H1 (cell line): Measurements from ENCODE around the gene PIK3CA. TPM values are rescaled to one million over a fixed set of nuclear protein-coding genes. Genes with fewer than 3 reads are reported as not detected.

Experiments used
- CTCF ChIA-PET: fragments of 300-600 bp; sonication (Branson Sonifier 250); formaldehyde crosslinking; loops from one replicate; lab custom pipeline; 2021; ENCODE audit not compliant: partially characterized antibody; lab: Charles Lee
- POLR2A ChIA-PET: fragments of 300-600 bp; sonication (Branson Sonifier 250); formaldehyde crosslinking; loops from one replicate; lab custom pipeline; 2021; ENCODE audit warnings: inconsistent platforms; ENCODE audit not compliant: partially characterized antibody; lab: Charles Lee
- DNase-seq, 2 experiments: peaks; one replicate each; pipeline versions ENCODE4 v3.0.0 to v3.0.0-alpha.2; 2010 to 2022; ENCODE audit warnings: low spot score in 2 of 2, low read depth in 1 of 2, mixed read lengths in 1 of 2
- FAIRE-seq: peaks from 2 replicates; lab custom pipeline; 2011; peaks lifted over from hg19 to GRCh38; lab: Jason Lieb, UNC
- H2AFZ ChIP-seq: 2 replicates; pipeline ENCODE4 v1.8.1; 2012; ENCODE audit warnings: low read length, inconsistent platforms
- H2AK5ac ChIP-seq: 2 replicates; pipeline ENCODE4 v1.6.1; 2013; ENCODE audit warnings: low read depth, low read length
- H2BK120ac ChIP-seq: replicated peaks from 2 replicates; pipeline ENCODE3; 2013; ENCODE audit warnings: low read depth, low read length, inconsistent platforms
- H2BK12ac ChIP-seq: 2 replicates; pipeline ENCODE4 v1.6.1; 2013; ENCODE audit warnings: low read depth, low read length
- H2BK15ac ChIP-seq: 2 replicates; pipeline ENCODE4 v1.6.1; 2013; ENCODE audit warnings: low read length
- H2BK20ac ChIP-seq: 2 replicates; pipeline ENCODE4 v1.6.1; 2013; ENCODE audit warnings: low read length
- H2BK5ac ChIP-seq: 2 replicates; pipeline ENCODE4 v1.6.1; 2013; ENCODE audit warnings: low read depth, low read length
- H3K14ac ChIP-seq: 2 replicates; pipeline ENCODE4 v1.6.1; 2013; ENCODE audit warnings: inconsistent platforms; ENCODE audit not compliant: insufficient read length
- H3K18ac ChIP-seq: 2 replicates; pipeline ENCODE4 v1.6.1; 2013; ENCODE audit warnings: low read length; ENCODE audit errors: extremely low read depth
- H3K23ac ChIP-seq: 2 replicates; pipeline ENCODE4 v1.6.1; 2013; ENCODE audit warnings: inconsistent platforms; ENCODE audit not compliant: insufficient read length
- H3K23me2 ChIP-seq: 2 replicates; pipeline ENCODE4 v1.6.1; 2013; ENCODE audit warnings: low read depth, low read length
- H3K27ac ChIP-seq: 2 replicates; pipeline ENCODE4 v1.6.1; 2011; ENCODE audit warnings: low read depth, low read length, inconsistent platforms
- H3K27me3 ChIP-seq, 4 experiments: replicated peaks in 1 of 4; 1 replicate in 1 of 4; 2 replicates in 3 of 4; pipeline versions ENCODE4 v1.6.1 to v1.8.1; 2011 to 2013; ENCODE audit warnings: low read length in 3 of 4, mild to moderate bottlenecking in 3 of 4, inconsistent platforms in 2 of 4, mixed read lengths in 2 of 4, moderate library complexity in 1 of 4; ENCODE audit not compliant: control insufficient read depth in 3 of 4, insufficient read depth in 3 of 4; ENCODE audit errors: extremely low read depth in 1 of 4
- H3K36me3 ChIP-seq, 4 experiments: 2 replicates each; pipeline versions ENCODE4 v1.6.1 to v1.8.1; 2011 to 2013; ENCODE audit warnings: mild to moderate bottlenecking in 4 of 4, low read length in 3 of 4, moderate library complexity in 2 of 4, control low read depth in 1 of 4, inconsistent platforms in 1 of 4; ENCODE audit not compliant: insufficient read depth in 4 of 4, control insufficient read depth in 2 of 4
- H3K4ac ChIP-seq: replicated peaks from 2 replicates; pipeline ENCODE3; 2013; ENCODE audit warnings: low read length, low read depth, mixed read lengths, inconsistent platforms; ENCODE audit not compliant: insufficient read length
- H3K4me1 ChIP-seq, 4 experiments: replicated peaks in 1 of 4; 1 replicate in 1 of 4; 2 replicates in 3 of 4; pipeline versions ENCODE4 v1.6.1 to v1.8.1; 2011 to 2013; ENCODE audit warnings: low read length in 3 of 4, inconsistent platforms in 2 of 4, mixed read lengths in 1 of 4; ENCODE audit not compliant: insufficient read depth in 4 of 4, control insufficient read depth in 3 of 4
- H3K4me2 ChIP-seq, 2 experiments: 2 replicates each; pipeline versions ENCODE4 v1.6.1 to v1.8.1; 2011 to 2013; ENCODE audit warnings: low read depth in 2 of 2, low read length in 2 of 2, control low read depth in 1 of 2, inconsistent platforms in 1 of 2, mild to moderate bottlenecking in 1 of 2; ENCODE audit not compliant: insufficient read depth in 1 of 2
- H3K4me3 ChIP-seq, 4 experiments: fragments of 200-600, 300-600 bp in 1 of 4; sonication (generic), shearing (Covaris generic), sonication (Bioruptor Twin) in 1 of 4; 2 replicates each; pipeline versions ENCODE4 v1.5.1 to v1.8.1; 2011 to 2016; ENCODE audit warnings: low read length in 4 of 4, low read depth in 3 of 4, control low read depth in 2 of 4, inconsistent platforms in 2 of 4, mild to moderate bottlenecking in 2 of 4, mixed read lengths in 1 of 4, moderate library complexity in 1 of 4; ENCODE audit not compliant: insufficient read depth in 2 of 4; ENCODE audit errors: extremely low read depth in 1 of 4
- H3K56ac ChIP-seq: replicated peaks from 2 replicates; pipeline ENCODE3; 2013; ENCODE audit warnings: low read depth, mild to moderate bottlenecking, mixed read lengths, low read length, inconsistent platforms; ENCODE audit not compliant: insufficient read length
- H3K79me1 ChIP-seq: 2 replicates; pipeline ENCODE4 v1.6.1; 2013; ENCODE audit warnings: low read depth, low read length, control low read depth
- H3K79me2 ChIP-seq, 2 experiments: 2 replicates each; pipeline versions ENCODE4 v1.6.1 to v1.8.1; 2012 to 2013; ENCODE audit warnings: low read length in 2 of 2, mild to moderate bottlenecking in 2 of 2, inconsistent platforms in 1 of 2; ENCODE audit not compliant: insufficient read depth in 2 of 2, control insufficient read depth in 1 of 2
- H3K9ac ChIP-seq, 4 experiments: replicated peaks in 1 of 4; 1 replicate in 1 of 4; 2 replicates in 3 of 4; pipeline versions ENCODE4 v1.6.1 to v1.8.1; 2011 to 2013; ENCODE audit warnings: low read depth in 3 of 4, low read length in 3 of 4, control low read depth in 2 of 4, mild to moderate bottlenecking in 2 of 4, moderate library complexity in 2 of 4, inconsistent platforms in 1 of 4; ENCODE audit errors: extremely low read depth in 1 of 4
- H3K9me3 ChIP-seq, 2 experiments: 2 replicates each; pipeline versions ENCODE4 v1.6.1 to v1.8.1; 2012 to 2013; ENCODE audit warnings: mild to moderate bottlenecking in 2 of 2, moderate library complexity in 2 of 2, control low read depth in 1 of 2, inconsistent platforms in 1 of 2, low read depth in 1 of 2, low read length in 1 of 2, mixed read lengths in 1 of 2; ENCODE audit not compliant: insufficient read depth in 2 of 2
- H4K20me1 ChIP-seq, 2 experiments: replicated peaks in 1 of 2; 2 replicates each; pipeline versions ENCODE3 to v1.8.1; 2011 to 2013; ENCODE audit warnings: inconsistent platforms in 2 of 2, low read length in 2 of 2, mild to moderate bottlenecking in 1 of 2; ENCODE audit not compliant: insufficient read depth in 2 of 2, control insufficient read depth in 1 of 2
- H4K5ac ChIP-seq: 2 replicates; pipeline ENCODE4 v1.6.1; 2013; ENCODE audit warnings: low read length, low read depth, mixed read lengths, inconsistent platforms; ENCODE audit not compliant: insufficient read length
- H4K8ac ChIP-seq: 2 replicates; pipeline ENCODE4 v1.8.0; 2013; ENCODE audit warnings: mild to moderate bottlenecking, moderate library complexity, low read length, inconsistent platforms; ENCODE audit not compliant: insufficient read depth; ENCODE audit errors: extremely low read depth
- H4K91ac ChIP-seq: replicated peaks from 2 replicates; pipeline ENCODE3; 2013; ENCODE audit warnings: low read length, mixed read lengths, inconsistent platforms; ENCODE audit not compliant: insufficient read length
- CHD1 ChIP-seq: IDR thresholded peaks from 2 replicates; pipeline ENCODE4 v1.6.1; 2012; ENCODE audit warnings: low read depth, low read length, improper control_type of control experiment
- CTCF ChIP-seq, 3 experiments: IDR thresholded peaks; 1 replicate in 2 of 3; 2 replicates in 1 of 3; pipeline versions ENCODE4 v1.5.1 to v1.6.1; 2011; ENCODE audit warnings: low read length in 3 of 3, mild to moderate bottlenecking in 3 of 3, inconsistent platforms in 2 of 3, low read depth in 1 of 3, moderate library complexity in 1 of 3; ENCODE audit not compliant: insufficient read depth in 1 of 3; ENCODE audit errors: control extremely low read depth in 1 of 3
- EZH2 ChIP-seq: fragments of 200-600 bp; sonication (generic); IDR thresholded peaks from 2 replicates; pipeline ENCODE4 v1.7.1; 2012; ENCODE audit warnings: low read depth, mild to moderate bottlenecking, moderate library complexity, low read length, inconsistent platforms; ENCODE audit not compliant: severe bottlenecking
- FOSL1 ChIP-seq: IDR thresholded peaks from 2 replicates; pipeline ENCODE4 v1.6.1; 2011; ENCODE audit warnings: mild to moderate bottlenecking, low read depth, low read length, moderate library complexity; ENCODE audit not compliant: insufficient read depth
- HDAC2 ChIP-seq, 2 experiments: fragments of 300-600 bp in 1 of 2; sonication (generic) in 1 of 2; IDR thresholded peaks; 2 replicates each; pipeline ENCODE4 v1.6.1; 2011 to 2012; ENCODE audit warnings: low read depth in 2 of 2, low read length in 2 of 2, mild to moderate bottlenecking in 2 of 2, moderate library complexity in 2 of 2, borderline replicate concordance in 1 of 2, inconsistent platforms in 1 of 2
- KDM1A ChIP-seq: fragments of 200-600, 300-600 bp; sonication (generic); IDR thresholded peaks from 2 replicates; pipeline ENCODE4 v1.7.1; 2016; ENCODE audit warnings: mild to moderate bottlenecking, low read length, borderline replicate concordance
- KDM4A ChIP-seq: IDR thresholded peaks from one replicate; pipeline ENCODE4 v1.7.1; 2012; ENCODE audit warnings: low read depth, mild to moderate bottlenecking, moderate library complexity, low read length, inconsistent platforms; ENCODE audit not compliant: severe bottlenecking
- NRF1 ChIP-seq: IDR thresholded peaks from 2 replicates; pipeline ENCODE4 v1.6.1; 2011; ENCODE audit warnings: mild to moderate bottlenecking, low read depth, low read length, improper control_type of control experiment
- RBBP5 ChIP-seq: IDR thresholded peaks from 2 replicates; pipeline ENCODE4 v1.7.1; 2012; ENCODE audit warnings: low read depth, mild to moderate bottlenecking, inconsistent platforms, low read length, moderate library complexity, borderline replicate concordance
- SAP30 ChIP-seq: fragments of 300-600 bp; sonication (generic); IDR thresholded peaks from 2 replicates; pipeline ENCODE4 v1.7.1; 2012; ENCODE audit warnings: low read length, moderate library complexity, mild to moderate bottlenecking, inconsistent platforms; ENCODE audit not compliant: insufficient read depth, insufficient replicate concordance
- SP2 ChIP-seq: IDR thresholded peaks from 2 replicates; pipeline ENCODE4 v1.6.1; 2012; ENCODE audit warnings: mild to moderate bottlenecking, low read length, inconsistent platforms
- YY1 ChIP-seq: IDR thresholded peaks from 2 replicates; pipeline ENCODE4 v1.6.1; 2011; ENCODE audit warnings: low read depth, mild to moderate bottlenecking, low read length
- polyA plus RNA-seq, 7 experiments: library from polyadenylated mRNA; depleted of rRNA in 3 of 7; stranded (reverse) in 5 of 7; unstranded in 2 of 7; fragments of >200 nt in 5 of 7; fragments of 200-250 nt in 2 of 7; gene quantifications; 1 replicate in 5 of 7; 2 replicates in 1 of 7; 4 replicates in 1 of 7; pipeline versions ENCODE4 v1.2.1 to v1.2.3, GENCODE V29; 2011 to 2013; ENCODE audit warnings: missing spikeins in 2 of 7, mixed read lengths in 2 of 7
- total RNA-seq: library from RNA; stranded (reverse); fragmentation: NEBNext Ultra II Directional; extraction: Animal tissue kit (Norgen Biotek cat#: 25700); gene quantifications from 2 replicates; pipeline ENCODE4 v1.2.1, GENCODE V29; 2021

The PIK3CA gene
- total and polyA plus RNA-seq, 2 of the 8 experiments (the other 6 are each of a cell fraction or from before 2014, with no cell fraction given): 1.6 to 11.3 TPM

GRCh38 chr3:179172546-179172945 is 24.4 kb downstream of the PIK3CA start:
- H3K27me3 ChIP-seq: no peaks in the 10 kb centered on the region
- H3K56ac ChIP-seq: no peak overlapping the region
- H2BK12ac ChIP-seq: no peak overlapping the region
- H4K20me1 ChIP-seq: no peaks in the 10 kb centered on the region
- H4K8ac ChIP-seq: no peak overlapping the region
- no peak overlapping the region for H4K5ac ChIP-seq
- POLR2A ChIA-PET: no interaction called here
- no peak overlapping the region for H2BK5ac ChIP-seq
- H4K91ac ChIP-seq: no peak overlapping the region
- H3K79me2 ChIP-seq: peaks cover 0 to 33% of the 10 kb centered on the region in 2 experiments; a peak in 2 of 4 replicates
- H3K79me1 ChIP-seq: no peaks in the 10 kb centered on the region
- FAIRE-seq: no peak
- no peak overlapping the region for H3K4me2 ChIP-seq
- no peaks in the 10 kb centered on the region for H3K23me2 ChIP-seq
- H3K4ac ChIP-seq: no peak overlapping the region
- no peak overlapping the region for H3K14ac ChIP-seq
- H3K18ac ChIP-seq: no peak overlapping the region
- no peak overlapping the region for H3K27ac ChIP-seq
- H3K4me1 ChIP-seq: peaks cover 0 to 2% (median under 1%) of the 10 kb centered on the region in 4 experiments; a peak in 1 of 7 replicates
- CTCF ChIA-PET: interaction anchor here (0.6 to 0.9 kb wide), 2 partner anchors 23 to 707 kb away, joined by 3 read pairs; no protein-coding TSS in a partner anchor
- H3K36me3 ChIP-seq: no peaks in the 10 kb centered on the region
- DNase-seq: no peak
- H2BK120ac ChIP-seq: no peak overlapping the region
- no peak overlapping the region for H2BK20ac ChIP-seq
- no peak overlapping the region for H2BK15ac ChIP-seq
- H3K4me3 ChIP-seq: no peak overlapping the region
- no peak overlapping the region for H3K23ac ChIP-seq
- no peak overlapping the region for H2AK5ac ChIP-seq
- H2AFZ ChIP-seq: no peak overlapping the region
- no peak overlapping the region for H3K9ac ChIP-seq
- H3K9me3 ChIP-seq: no peaks in the 10 kb centered on the region
- TF ChIP-seq SAP30 (no peak), NRF1 (no peak), HDAC2 (IDR thresholded peaks at IDR 0.05; ENCODE audit: borderline replicate concordance in 1 of 2, low read depth in 2 of 2, low read length in 2 of 2) (no peak), FOSL1 (no peak), CHD1 (no peak), YY1 (no peak), CTCF (IDR thresholded peaks at IDR 0.05; ENCODE audit: control extremely low read depth in 1 of 3, insufficient read depth in 1 of 3, low read depth in 1 of 3, low read length in 3 of 3) (no peak), KDM1A (no peak), RBBP5 (no peak), EZH2 (no peak), KDM4A (no peak), SP2 (no peak)
